Raji (cell line): Measurements from ENCODE around the gene DUSP22.

ENCODE experiments used
- POLR2A ChIP-seq: IDR thresholded peaks from 2 replicates; pipeline ENCODE4 v1.6.1; 2011; ENCODE audit warnings: low read depth, low read length, control low read depth; ENCODE audit not compliant: insufficient read depth

The DUSP22 gene

DNA sequence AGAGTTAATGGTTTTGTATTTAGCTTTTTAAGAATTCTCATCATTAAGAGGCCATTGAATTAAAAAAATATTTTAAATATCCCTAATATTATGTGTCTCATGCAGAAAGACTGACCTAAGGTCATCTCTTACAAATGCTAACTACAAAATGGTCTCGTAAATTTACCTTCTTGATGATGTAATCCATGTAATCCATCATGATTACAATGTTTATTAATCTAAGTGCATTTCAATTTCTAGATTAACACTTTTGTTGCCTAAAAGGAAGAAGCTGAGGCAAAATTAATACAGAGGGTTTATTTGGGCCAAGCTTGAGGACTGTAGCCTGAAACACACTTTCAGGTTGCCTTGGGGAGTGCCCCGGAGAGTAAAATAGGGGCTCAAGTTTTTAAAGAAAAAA is 18.4 kb downstream of the DUSP22 start:
- no peak for TF ChIP-seq POLR2A

DNA sequence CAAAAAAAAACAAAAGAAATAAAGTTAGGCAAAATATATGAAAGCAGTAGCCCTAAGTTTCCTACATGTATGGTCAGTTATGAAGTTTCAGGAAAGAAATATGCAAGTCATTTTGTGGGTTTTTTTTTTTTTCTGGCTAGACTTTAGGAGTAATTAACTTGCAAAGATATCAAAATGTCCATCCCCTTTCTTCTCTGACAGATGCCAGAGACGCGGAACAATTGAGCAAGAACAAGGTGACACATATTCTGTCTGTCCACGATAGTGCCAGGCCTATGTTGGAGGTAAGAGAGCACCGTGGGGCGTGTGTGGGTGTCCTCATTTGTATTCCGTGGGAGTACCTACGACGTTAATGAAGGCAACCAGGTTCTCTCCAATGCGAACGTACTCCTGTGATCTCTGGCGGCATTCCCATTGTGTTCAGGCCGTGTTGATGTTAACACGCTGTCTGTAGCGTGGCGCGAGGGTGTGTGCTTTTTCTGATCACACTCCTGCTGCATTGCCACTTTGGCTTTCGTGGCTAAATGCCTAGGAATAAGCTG is 19.5 kb downstream of the DUSP22 start:
- TF ChIP-seq POLR2A, result no peak

DNA sequence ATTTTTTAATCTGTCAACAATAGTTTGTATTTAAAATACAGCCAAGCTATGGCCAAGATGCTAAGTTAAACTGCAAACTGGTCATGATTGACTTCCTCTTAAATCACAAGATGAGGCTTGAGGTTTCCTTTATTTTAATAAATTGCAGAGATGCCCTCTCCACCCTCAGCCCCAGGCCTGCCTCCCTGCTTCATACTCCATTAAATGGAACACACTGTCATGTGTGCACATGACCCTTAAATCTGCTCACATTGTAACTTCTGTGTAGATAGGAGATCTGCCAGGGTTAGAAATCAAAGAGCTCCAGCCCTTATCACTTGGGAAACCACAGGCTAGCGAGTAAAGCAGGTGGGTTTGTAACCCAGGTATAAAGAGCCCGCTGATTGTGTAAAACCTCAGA is 20.8 kb downstream of the DUSP22 start:
- TF ChIP-seq POLR2A, result no peak

DNA sequence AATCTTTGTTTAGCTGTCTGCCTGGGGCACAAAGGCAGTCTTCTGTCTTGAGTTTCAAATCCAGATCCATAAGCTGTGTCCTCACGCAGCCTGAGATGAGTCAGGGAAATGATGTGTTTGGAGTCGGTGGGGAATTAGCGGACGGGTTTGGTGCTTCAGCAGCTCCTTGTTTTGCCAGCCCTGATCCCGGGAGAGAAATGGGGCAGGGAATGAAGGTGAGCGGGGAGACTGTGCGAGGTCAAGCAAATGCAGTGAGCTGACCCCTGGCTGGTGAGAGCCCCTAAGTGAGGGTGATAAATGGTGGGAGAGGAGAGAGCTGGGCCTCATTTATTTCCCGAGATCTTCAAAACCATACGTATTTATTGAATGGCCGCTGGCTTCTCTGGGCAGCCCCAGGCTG is 21.6 kb downstream of the DUSP22 start:
- no peak for TF ChIP-seq POLR2A

DNA sequence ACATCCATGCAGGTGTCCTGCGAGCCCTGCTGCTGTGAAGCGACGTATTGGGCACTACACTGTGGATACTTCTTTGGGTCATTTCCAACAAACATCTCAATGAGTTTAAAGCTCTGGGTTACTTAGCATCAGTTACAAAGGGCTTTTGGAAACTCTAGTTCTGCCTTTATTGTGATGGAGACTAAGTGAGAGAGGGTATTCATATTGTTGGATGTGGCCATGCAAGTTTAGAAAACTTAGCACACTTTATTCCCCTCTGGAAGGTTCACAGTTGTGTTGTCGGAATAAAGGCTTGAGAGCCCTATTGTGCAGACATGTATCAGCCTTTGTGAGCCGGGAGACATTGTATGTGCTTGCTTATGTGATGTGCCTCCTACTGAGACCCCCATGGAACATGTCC is 22.1 kb downstream of the DUSP22 start:
- TF ChIP-seq POLR2A, result no peak

DNA sequence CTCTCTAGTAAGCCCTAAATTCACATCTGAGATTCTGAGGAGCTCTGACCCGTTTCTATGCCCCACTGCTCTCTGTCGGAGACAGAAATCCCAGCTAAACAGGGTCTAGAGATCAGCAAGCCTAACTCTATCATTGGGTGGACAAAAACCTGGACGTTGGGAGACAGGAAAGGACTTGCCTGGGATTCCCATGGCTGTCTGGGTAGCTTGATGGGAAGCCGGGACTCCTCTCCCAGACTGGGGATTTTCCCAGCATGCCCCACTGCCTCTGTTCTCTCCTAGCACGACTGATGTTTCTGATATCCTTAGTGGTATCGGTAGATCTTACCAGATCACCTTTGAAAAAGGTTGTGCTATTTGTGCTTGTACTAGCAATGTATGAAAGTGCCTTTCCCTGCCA is 22.9 kb downstream of the DUSP22 start:
- TF ChIP-seq POLR2A, result no peak

DNA sequence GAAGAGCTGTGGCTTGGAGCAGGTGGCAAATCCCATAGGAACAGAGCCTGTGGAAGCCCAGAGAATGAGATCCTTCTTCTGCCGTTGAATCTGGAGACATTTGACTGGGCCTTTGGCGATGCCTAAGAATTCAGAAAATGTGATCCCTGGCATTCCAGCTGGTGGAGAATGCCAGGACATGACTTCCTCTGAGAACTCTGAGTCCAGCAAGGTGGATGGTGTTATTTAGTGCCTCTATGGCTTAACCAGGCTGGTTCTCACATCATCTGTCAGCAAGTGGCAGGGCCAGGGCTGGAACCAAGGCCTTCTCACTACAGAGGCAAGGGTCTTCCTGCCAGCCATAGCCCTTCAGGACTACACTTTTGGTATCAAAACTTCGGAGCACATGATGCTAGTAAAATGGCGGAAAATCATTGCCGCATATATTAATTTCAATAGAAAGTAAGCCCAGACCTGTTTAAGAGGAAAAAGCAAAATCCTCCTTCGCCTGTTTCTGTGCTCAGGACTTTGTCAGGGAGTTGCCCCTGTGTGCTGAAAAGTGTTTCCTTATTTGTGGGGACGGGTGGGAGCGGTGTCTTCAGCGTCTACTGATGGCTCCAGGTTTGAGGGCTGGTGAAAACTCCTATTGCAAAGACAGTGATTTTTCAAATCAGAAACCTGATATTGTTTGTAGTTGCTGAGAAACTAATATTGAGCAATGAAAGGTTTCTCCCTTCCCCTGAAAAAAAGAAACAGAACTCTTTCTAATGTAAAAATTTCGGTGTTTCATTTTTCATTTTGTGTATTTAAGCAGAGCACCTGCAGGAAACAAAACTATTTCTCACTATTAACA is 23.9 kb downstream of the DUSP22 start:
- no peak for TF ChIP-seq POLR2A

DNA sequence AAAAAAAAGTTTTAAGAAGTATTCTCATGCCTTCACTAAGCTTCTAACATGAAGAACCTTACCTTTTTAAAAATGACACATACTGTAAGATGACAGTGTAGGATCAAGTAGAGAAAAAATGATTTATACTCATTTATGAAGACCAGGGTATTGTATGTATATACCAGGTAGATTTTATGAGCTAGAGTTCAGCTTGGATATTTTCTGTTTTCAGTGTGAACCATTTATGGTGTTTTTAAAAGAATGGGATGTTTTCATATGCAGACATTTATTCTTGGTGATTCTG is 24.4 kb downstream of the DUSP22 start:
- TF ChIP-seq POLR2A, result no peak

DNA sequence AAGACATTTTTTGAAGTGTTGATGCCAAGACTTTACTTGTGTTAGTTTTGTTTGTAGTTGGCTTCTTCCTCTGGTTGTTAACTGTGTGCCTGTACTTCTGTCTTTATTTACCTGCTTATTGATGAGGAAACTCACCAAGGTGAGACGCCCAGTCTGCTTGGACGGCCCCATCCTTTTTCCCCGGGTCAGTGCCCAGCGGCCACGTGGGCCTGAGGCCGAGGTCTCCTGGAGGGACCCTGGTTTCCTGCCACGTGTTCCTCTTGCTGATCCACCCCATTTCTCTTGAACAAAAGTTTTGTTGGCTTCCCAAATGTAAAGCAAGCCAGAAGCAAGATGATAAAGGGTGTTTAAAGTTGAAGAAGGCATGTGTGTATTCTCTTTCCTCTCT is 24.8 kb downstream of the DUSP22 start:
- no peak for TF ChIP-seq POLR2A

DNA sequence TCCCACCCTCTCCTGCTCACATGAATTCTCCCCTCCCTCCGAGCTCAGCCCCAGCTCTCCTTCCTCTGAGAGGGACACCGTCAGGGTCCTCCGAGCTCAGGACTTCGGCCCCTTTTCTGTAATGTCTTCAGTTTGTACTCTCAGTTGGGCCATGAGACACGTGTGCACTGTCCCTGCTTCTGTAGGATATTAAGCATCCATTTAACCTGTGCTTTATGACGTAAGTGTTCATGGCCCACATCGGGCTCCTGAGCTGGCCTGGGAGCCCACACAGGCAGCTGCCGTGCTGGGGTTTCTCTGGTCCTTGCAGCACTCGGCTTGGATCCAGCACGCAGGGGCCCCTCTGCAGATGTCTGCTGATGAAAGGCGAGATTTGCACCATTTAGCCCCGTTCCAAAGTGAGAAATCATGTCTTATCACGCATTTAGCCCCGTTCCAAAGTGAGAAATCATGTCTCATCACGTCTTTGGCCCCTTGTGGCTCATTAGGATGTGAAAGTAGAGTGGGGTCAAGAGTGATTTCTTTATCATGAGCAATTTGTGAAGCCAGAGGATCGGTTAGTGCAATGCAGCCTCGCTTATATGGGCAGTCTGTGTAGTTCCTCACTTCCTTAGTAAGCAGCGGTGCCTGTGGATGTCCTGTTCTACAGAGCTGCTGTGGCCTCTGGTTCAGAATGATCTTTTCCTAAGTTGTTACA is 25.3 kb downstream of the DUSP22 start:
- TF ChIP-seq POLR2A, result no peak

DNA sequence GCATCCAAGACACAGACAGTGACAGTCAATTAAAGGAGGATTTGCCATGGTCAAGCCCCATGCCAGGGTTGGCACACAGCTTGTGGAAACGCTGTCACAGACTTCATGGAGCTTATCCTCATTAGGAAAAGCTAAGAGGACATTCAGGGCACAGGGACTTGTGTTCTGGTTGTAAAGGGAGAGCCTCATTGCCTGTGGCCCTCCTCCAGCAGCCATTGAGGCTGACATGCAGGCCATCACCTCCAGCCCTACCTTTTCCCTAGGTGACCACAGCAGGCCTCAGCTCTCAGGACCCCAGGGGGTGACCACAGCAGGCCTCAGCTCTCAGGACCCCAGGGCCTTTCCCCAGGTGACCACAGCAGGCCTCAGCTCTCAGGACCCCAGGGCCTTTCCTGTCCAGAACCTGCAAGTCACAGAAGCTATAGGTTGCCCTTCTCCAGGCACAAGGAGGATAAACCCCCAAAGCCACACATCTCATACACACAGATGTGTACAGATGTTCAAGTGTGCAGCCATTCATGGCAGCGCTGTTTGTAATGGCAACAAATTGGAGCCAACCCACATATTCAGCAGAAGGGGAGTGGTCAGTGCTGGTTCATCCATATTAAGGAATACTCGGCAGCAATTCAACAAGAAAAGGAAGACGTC is 26.1 kb downstream of the DUSP22 start:
- no peak for TF ChIP-seq POLR2A

DNA sequence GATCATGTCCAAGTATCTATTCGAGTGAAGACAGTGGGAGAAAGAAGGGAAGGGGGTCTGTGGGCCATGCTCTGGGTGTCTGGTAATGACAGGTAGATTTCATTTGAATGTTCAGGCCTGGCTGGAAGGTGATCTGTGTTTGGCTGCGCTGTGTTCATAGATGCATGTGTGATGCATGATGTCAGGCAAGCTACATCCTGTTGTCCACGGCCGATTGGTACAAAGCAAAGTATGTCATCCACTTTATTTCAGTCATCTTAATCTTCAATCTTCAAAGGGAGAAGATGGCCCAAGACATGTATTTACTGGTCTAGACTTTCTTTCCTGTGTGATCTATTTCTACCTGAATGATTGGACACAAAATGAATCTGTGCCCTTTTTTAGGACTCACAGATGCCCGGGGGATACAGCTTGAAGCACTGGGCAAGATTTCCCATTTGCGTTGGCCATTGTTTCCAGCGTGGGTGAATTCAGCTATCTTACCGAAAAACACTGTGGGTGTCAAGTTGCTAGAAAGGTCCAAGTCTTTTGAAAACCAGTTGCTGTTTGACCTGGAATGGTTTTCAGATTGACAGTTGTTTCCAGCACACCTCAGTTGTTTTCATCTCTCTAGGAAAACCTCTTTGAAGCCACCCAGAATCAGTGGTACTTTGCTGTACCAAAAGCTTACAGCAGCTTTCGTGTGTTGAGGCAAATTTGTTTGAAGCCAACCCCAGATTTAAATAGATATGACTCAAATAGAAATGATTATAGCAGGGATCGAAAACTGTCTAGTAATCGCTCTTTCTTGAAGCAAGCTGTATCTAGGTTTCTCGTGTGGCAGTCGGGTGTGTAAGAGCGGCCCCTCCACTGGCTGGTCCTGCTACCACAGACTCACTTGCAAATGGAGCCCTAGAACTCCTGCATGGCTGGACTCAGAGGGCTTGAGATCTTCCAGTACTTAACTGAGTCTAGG is 27.2 kb downstream of the DUSP22 start:
- TF ChIP-seq POLR2A, result no peak

DNA sequence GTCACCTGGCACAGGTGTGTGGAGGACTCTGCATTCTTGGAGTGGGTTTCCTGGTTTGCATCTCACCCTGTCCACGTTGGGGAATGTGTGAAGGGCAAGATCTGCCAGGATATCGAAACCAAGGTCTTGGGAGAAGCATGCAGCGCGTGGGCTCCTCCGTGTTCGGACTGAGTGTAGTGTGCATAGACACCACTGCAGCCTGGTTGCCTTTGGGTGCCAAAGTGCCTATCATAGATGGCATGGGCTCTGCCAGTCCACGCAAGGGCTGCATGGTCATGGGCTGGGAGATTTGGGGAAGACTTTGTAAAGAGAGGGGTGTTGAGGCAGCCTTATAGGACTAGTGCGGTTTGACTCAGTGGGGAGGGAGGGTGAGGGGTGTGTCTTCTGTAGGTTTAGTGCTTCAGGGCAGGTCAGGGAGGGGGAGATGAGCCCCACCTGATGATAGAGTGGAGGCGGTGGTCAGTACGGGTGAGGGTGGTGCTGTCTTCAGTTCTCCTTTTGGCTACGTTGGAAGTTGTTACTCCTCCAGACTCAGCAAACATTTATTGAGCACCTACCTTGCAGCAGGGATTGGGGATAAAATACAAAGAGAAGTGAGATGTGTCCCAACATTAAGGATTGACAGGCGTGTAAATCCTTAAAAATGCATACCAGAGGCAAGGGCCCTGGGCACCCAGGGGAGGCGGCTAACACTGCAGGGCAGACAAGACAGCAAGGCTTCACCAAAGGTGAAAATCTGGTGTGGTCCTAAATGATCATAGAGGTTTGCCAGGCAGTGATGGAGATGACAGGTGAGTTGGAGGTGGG is 28.3 kb downstream of the DUSP22 start:
- no peak for TF ChIP-seq POLR2A

DNA sequence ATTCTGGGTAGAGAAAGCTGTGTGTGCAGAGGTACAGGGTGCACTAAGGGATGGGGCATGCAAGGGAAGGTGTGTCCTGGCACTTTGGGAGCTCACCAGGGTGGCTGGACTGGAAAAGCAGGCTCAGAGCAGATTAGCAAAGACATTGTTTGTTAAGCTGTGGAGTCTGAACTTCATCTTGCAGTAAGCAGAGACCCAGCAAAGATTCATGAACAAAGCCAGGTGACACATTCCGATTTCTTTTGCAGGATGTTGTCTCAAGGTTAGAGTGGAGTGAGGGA is 28.8 kb downstream of the DUSP22 start:
- TF ChIP-seq POLR2A, result no peak
